SIG-M5 (cell line): ENCODE results near the gene PNPLA8.

Source experiments
- DNase-seq: peaks from one replicate; lab custom pipeline; 2025; lab: John Stamatoyannopoulos, UW

PNPLA8 gene

GRCh38 chr7:108441392-108441955, 84.5 kb downstream of the PNPLA8 start:
- DNase-seq, result no peak

- DNase-seq, result no peak
Measured at GRCh38 chr7:108440613-108441012, 85.3 kb downstream of the PNPLA8 start.

- no peak for DNase-seq
Measured at GRCh38 chr7:108436906-108437305, 89.0 kb downstream of the PNPLA8 start.

GRCh38 chr7:108434010-108434409, 91.9 kb downstream of the PNPLA8 start:
- DNase-seq, result no peak

GRCh38 chr7:108431099-108431498, 94.8 kb downstream of the PNPLA8 start:
- no peak for DNase-seq

GRCh38 chr7:108430664-108431063, 95.3 kb downstream of the PNPLA8 start:
- no peak for DNase-seq

GRCh38 chr7:108427766-108428165, 98.2 kb downstream of the PNPLA8 start:
- DNase-seq, result no peak

GRCh38 chr7:108425714-108426275, 100.1 kb downstream of the PNPLA8 start:
- no peak for DNase-seq

- DNase-seq, result no peak
Measured at GRCh38 chr7:108424013-108424412, 101.9 kb downstream of the PNPLA8 start.

- DNase-seq, result no peak
Measured at GRCh38 chr7:108423089-108423989, 102.6 kb downstream of the PNPLA8 start.

- no peak for DNase-seq
Measured at GRCh38 chr7:108421720-108422331, 104.1 kb downstream of the PNPLA8 start.
